HG03575 (cell line): ENCODE data around the gene ITGA5.

Source experiments
- ATAC-seq: cut with Tn5 transposase; IDR thresholded peaks from one replicate; pipeline ENCODE4 v1.9.1; 2021; ENCODE audit not compliant: unreplicated experiment, insufficient number of reproducible peaks, low FRiP score; ENCODE audit errors: extremely low read depth

The ITGA5 gene

DNA sequence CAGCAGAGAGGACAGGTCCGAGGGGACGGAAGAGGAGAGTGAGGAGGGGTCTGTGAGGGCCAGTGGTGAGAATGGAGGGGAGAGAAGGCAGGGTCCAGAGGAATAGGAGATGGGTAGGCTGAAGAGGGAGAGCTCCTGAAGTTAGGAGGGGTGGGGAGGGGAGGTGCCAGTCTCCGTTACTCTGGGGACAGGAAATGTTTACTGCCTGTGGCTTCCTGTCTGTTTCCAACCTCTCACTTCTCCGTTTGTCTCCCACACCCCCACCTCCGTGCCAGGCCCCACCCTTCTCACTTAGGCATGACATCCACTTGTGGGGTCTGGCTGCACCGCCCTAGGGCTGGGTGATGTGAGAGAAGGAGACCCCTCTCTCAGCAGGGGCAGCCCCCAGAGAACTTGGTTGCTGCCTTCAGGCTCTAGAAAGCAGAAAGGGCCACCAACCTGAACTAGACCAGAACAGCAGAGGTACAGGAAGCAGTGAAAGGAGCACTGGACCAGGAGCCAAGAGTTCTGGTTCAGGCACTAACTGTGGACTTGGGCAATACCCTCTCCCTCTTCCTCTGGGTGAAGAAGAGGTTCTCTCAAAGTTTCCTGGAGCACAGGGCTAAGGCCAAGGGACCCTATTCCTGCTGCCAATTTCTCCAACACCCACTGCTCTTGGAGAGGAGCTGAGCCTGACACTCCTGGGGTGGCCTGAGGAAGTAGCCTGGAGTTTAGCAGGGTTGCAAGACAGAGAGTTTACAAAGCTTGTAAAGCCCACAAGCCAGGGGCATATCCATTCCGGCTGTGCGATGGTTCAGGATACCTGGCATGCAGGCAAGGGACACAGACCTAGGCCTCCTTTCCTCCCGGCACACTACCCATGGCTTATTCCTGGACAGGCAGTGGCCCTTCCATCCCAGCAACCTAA, 5.5 kb downstream of the ITGA5 start:
- ATAC-seq, result no peak

DNA sequence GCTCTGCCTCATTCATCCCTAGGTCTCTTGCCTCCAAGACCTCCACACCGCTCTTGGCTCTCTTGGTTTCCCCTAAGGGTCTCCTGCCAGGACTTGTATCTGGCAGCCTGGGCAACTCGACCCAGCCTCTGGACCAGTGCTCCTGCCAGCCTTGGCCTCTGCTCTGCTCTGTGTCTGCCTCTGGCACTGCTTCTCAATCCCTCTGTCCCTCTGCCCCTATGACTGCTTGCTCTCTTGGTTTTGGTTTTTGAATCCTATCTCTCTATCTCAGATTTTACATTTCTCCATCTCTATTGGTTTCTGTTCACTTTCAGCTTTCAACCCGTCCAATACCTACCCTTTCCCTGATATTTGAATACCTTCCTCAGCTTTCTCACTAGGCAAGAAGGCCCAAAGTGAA, 6.3 kb downstream of the ITGA5 start:
- no peak for ATAC-seq

DNA sequence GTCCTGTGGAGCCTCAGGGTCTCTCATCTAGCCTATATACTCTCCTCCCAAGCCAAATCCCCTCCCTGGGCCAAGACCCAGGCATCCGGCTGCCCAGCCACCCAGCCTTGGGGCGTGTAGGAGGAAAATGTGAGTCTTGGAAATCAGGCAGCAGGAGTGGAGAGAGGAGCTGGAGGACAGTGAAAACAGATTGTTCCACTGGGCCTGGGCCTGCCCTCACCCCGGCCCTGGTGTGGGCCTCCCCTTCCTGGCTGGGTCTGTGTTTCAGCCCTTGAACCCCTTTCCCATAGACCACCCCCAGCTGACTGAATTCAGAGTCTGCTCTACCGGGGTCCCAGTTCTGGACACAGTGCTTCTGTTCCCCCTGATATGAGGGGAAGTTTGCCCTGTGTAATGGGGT, 6.7 kb downstream of the ITGA5 start:
- ATAC-seq, result no peak

DNA sequence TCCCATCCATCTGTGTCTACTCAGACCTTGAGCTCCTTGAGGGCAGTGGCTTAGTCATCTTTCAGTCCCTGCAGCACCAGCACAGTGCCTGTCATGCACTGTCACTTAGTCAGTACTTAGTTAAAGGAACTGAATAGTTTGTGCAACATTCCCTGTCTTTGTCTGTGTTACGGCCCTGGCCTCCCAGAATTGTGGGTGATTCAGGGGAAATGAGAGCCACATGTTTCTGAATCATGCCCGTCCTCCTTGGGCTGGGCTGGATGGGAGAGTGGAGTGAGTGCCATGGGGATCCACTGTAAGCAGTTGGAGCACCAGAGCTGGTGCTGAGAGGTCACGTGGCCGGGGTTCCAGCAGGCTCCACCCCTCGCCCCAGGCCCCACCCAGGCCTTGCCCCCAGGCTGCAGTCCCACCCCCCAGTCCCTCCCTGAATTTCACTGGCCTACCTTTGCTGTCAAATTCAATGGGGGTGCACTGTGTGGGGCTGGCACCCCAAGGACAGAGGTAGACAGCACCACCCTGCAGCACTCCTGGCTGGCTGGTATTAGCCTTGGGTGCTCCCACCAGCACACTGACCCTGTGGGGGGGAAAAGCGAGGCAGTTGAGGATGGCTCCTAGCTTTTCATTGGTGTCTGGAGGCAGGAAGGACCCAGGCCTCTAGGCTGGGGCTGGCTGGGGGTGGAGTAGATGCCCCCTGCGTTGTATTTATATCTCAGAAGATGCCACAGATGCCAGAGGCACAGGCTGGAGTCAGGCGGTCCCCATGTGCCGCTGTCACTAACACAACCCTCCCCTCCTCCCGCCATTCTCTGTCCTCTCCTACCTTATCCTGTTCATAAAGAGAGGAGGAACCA, 7.5 kb downstream of the ITGA5 start:
- ATAC-seq, result no peak

DNA sequence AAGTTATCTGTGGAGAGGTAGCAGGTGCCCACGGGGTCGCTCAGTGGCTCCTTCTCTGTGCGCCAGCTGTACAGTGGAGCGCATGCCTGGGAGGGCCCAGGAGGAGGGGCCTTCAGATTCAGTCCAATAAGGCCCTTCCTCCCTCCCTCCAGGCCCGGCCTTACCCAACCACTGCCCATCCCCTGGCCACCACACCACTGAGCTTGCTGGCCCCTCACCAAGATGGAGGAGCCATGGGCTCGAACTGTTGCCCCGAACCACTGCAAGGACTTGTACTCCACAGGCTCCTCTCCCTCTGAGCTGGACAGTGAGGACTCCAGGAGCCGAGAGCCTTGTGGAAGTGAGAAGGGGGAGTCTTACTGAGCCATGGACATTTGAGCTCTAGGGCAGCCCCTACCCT, 9.8 kb downstream of the ITGA5 start:
- no peak for ATAC-seq

DNA sequence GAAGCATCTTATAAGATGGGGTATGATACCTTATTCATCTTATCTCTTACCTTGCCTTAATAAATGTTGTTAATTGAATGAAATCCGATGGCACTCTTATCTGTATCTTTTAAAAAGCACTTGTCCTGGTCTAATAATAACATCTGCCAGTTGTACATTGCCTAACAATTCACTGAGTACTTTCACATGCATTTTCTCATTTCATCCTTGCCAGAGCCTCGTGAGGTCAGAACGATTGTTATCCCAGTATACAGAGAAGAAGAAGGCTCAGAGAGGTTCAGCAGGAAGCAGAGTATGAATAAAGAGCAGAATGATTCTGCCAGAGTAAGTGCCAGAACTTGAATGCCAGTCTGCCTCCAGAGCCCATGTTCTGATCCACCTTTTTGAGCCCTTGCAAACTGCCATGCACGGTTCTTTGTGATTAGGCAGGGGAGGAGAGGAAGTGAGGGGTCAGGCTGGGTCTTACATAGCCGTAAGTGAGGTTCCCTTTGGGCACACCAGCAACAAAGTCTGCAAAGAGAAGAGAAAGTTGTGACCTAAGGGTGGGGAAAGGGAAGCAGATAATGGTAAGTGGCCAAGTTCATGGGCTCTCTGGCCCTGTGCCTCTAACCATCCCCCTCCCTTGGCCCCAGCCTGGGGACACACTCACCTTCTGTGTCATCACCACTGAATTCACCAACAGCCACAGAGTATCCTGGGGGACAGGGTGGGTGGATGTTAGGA, 11.7 kb downstream of the ITGA5 start:
- no peak for ATAC-seq

DNA sequence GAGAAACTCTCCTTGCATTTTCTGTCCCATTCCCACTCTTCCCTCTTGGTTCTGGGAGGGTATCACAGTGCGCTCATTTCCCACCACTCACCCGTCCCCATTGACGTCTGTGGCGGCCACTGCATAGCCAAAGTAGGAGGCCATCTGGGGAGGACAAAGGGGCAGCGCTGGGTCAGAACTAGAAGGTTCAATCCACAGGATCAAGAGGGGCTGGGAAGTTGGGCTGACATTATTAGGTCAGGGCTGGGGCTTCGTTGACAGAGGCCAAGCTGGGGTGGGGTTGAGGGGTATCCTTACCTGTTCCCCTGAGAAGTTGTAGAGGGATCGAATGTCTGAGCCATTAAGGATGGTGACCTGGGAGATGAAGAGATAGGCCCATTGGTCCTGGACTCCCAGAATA, 13.5 kb downstream of the ITGA5 start:
- ATAC-seq, result no peak

DNA sequence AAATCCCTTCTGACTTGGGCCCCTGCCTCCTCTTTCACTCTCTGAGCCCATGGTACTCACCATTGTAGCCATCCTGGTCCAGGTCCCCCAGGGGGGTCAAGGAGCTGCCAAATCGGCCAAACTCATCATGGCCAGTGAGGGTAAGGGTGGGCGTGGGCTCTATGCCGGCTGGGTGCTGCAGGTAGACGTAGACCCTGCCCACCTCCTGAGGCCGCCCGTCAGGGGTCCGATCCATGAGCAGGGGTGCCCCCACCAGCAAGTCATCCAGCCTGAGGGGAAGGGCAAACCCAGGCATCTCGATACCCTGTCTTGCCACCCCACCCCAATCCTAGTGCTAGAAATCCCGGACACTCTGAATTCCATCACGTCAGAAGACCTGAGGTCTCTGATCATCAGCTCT, 14.0 kb downstream of the ITGA5 start:
- ATAC-seq, result no peak

DNA sequence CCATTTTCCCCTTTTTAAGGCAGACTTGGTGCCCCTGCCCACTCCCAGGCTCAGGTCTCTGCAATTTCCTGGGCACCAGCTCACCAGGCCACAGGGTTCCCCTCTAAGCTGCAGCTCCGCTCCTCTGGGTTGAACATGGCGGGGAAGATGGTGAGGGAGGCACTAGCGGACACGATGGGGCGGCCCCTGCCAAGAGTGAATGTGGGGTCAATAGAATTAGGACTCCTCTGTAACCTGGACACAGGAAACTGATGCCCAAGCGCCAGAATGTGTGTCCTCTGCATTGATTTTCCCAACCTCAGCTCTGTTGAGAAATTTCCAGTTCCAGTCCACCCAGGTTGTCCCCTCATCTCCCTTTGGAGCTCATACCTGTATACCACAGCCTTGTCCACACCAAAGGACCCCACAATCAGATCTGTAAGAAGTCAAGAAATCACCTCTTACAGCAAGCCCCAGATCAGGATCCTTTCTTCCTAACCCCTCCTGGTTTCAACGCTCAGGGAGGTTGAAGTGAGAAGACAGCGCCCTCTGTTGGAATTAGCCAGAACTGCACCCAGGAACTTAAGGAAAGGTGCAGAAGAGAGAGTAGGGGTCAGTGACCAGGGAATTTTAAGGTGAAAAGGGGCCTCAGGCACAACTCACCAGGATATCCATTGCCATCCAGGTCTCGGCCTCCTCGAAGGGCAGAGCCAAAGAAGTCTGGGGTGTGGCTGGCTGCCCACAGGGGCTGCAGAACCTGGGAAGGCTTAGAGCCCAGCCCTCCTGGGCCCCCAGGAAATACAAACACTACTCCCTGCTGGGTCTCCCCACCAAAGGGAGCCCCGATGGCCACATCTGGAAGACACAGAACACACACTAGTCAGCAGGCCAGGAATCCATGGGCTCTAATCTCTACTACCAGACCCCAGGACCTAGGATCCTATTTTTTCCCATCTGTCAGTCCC, 14.7 kb downstream of the ITGA5 start:
- ATAC-seq, result no peak

DNA sequence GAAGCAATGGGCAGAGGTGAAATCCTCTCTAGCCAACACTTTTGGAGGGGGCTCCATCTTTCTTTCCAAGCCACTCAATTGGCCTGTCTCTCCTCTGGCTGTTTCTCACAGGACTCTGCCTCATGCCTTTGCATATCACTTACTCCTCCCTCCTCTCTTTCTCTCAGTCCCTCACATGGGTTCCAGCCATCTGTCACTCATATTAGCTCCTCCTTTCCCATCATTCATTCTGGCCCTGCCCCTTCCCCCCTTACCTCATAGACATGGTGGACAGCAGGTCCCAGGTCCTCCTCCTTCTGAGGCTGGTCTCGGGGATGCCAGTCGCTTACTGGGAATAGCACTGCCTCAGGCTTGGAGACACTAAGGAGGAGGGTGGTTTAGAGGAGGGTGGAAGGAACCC, 17.9 kb downstream of the ITGA5 start:
- ATAC-seq, result no peak

DNA sequence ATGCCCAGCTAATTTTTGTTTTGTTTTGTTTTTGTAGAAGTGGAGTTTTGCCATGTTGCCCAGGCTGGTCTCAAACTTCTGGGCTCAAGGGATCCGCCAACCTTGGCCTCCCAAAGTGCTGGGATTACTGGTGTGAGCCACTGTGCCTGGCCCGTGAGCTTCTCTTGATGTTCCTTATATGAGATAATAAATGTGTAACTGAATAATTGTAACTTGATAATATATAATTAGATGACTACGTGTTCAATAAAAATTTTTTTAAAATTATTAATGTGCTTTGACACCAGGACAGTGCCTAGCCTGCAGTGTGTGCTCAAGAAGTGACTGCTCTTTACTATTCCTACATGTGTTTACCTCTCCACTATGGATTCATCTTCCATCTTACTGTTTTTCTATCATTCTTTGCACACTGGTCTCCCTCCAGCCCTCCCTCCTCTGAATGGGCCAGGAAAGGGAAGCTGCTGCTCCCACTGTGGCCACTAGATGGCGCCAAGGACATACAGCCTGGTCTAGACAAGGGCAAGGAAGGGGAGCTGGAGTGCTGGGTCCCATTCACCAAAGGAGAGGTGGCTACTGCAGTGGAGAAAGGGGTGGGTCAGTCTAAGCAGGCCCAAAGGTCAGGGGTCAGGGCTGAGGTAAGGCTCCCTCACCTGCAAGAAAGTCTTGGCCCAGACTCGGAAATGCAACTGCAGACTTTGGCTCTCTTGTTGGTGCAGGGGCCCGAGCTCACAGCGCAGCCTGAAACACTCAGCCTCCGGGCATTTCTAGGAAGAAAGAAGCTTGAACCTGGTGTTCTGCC, 19.9 kb downstream of the ITGA5 start:
- no peak for ATAC-seq

DNA sequence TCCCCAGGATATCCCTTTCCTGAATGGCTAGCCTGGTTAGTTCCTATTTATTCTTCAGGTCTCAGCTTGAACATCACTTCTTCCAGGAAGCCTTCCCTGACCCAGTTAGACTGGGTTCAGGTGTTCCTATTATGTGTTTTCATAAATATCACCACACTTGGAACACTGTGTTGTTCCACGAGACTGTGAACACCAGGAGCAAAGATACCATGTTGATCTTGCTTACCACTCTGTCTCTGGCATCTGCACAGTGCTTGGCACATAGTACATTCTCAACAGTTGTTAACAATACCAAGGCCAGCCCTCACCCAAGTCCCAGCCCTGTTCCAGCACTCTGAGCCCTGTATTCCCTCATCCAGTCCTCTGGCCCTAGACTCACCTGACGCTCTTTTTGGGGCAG, 20.8 kb downstream of the ITGA5 start:
- no peak for ATAC-seq

DNA sequence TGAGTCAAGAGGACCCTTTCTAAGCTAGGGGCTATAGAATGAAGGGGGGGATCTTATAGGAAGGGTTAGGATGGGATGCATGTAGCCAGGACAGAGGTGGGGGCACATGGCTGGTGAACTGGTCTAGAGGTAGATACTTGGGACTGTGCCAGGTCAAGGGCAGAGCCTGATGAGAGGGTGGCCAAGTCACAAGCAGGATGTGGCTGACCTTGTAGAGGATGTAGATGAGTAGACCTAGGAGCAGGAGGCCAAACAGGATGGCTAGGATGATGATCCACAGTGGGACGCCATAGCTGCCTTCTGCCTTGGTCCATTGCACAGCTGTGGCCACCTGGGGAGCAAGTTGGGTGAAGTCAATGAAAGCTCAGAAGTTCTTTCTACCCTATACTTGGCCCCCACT, 21.9 kb downstream of the ITGA5 start:
- no peak for ATAC-seq

DNA sequence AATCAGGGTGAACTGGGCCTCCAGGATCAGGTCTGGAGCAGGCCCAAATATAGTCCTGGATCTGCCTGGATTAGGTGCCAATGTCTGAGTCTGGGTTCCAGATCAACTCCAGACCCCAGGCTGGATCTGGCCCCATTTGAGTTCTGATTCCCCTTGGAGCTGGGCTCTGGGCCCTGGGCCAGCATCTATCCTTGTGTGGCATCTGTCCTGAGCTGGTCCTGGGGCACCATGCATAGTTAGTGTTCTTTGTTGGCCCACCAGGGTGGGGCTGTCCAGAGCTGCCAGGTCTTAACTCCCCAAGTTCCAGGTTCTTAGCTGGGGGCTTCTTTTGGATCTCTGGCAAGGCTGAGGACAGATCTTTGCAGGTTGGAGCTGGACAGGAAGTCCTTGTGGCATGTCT, 23.5 kb downstream of the ITGA5 start:
- ATAC-seq, result no peak

DNA sequence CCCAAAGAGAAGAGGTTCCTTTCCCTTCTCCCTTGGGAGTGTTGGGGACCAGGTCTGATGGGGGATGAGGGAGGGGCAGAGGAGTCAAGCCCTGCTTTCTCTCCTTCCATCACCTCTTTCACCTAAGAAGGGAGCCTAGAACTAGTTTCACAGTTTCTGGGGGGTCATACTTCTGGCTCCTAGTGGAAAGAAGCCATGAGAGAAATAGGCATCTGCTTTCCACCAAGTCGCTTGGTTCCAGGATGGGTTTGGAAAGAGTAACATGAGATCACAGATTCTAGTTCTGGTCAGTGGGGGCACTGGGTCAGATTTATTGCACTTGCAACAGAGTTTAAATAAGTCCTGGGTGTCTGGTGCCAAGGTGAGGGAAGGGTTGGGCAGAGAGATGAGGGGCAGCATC, 24.1 kb downstream of the ITGA5 start:
- no peak for ATAC-seq

DNA sequence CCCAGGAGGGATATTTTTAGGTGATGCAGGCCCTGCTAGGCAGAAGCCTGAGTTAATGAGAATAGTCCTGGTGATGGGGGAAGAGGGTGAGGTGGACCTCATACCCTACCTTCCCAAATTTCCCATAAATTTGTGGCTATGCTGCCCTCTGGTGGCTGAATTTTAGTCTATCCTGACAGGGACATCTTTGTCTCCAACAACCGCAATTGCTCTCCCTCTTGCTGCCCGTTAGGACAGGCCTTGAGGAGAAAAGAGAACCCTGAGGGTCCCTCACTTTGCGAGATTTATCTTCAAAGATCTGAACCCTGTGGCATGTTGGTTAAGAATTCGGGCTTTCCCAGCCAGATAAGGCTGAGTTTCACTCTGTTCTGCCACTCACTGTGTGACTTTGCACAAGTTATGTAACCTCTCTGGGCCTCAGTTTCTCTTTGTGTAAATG, 24.8 kb downstream of the ITGA5 start:
- ATAC-seq, result no peak

DNA sequence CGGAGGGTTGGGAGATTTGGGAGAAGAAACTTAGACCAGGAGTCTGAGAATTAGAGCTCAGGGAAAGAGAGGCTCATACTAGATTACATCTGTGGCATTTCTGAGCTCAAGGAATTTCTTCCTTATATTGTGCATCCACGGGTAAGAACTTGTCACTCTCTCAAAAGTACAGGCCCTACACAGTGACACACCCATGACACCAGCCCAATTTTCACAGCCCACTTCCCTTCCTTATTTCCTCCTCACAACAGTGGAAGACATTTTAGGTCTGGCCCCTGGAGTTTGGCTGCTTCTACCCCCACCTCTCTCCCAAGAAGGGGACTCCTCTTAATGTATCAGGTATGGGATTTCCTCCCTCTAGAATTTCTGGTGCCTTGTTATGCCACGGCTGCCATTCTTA, 25.3 kb downstream of the ITGA5 start:
- ATAC-seq, result no peak

DNA sequence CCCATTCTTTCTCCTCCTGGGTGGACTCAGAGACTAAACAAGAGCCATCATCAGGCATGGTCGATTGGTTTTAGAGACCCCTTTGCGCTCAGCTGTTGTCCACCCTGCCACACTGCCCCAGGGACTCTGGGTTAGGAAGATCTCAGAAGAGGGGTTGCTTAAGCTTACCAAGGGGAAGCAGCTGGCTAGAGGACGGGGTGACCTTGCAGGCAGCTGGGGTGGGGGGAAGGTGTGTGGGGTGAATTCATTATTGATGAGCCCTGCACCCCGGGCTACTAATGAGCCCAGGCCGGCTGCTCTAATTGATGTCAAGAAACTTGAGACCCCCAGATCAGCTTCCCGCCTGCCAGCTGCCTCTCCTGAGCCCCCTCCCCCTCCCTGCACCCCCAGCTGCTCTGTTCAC, 25.9 kb downstream of the ITGA5 start:
- ATAC-seq, result no peak
